Inferior parietal cortex (tissue), 1 donor: ENCODE results near the gene CCDC124.
"Not testable (repeated sequence)": the region's sequence is repeated elsewhere in the genome, so short reads cannot be mapped to it uniquely, and the experiment has no call there.

ENCODE experiments used
- DNase-seq: peaks from one replicate; pipeline ENCODE4 v3.0.0-alpha.2; 2016; ENCODE audit errors: extremely low spot score

Gene CCDC124

GRCh38 chr19:17932485-17933338 is at the start of gene CCDC124:
Gene CCDC124 (plus strand): TSS chr19:17933015. CDS start chr19:17936421, 3,406 bp downstream.
- DNase-seq: peak; percentile 88

DNA sequence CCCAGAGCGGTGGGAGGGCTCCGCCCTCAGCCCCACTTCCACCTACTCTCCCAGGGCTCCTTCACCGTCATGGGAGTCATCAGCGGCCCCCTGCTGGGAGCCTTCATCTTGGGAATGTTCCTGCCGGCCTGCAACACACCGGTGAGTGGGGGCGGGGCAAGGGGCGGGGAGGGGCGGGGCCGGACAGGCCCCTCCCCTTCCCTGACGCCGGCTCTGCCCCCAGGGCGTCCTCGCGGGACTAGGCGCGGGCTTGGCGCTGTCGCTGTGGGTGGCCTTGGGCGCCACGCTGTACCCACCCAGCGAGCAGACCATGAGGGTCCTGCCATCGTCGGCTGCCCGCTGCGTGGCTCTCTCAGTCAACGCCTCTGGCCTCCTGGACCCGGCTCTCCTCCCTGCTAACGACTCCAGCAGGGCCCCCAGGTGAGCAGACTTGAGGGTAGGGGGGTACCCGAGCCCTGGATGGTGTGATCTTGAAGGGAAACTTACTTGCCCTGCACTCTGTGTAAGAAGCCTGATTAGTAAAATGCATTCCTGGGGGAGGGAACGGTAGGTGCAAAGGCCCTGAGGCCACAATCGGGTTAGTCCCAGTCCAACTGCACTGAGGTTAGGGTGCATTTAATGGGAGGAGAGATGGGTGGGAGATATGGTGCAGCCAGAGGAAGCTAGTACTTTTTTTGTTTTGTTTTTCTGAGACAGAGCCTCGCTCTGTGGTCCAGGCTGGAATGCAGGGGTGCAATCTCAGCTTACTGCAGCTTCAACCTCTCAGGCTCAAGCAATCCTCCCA is 49.0 kb upstream of the CCDC124 start:
- DNase-seq: no peak

- no peak for DNase-seq
Observed at GRCh38 chr19:17886515-17886914, 46.3 kb upstream of the CCDC124 start.

DNA sequence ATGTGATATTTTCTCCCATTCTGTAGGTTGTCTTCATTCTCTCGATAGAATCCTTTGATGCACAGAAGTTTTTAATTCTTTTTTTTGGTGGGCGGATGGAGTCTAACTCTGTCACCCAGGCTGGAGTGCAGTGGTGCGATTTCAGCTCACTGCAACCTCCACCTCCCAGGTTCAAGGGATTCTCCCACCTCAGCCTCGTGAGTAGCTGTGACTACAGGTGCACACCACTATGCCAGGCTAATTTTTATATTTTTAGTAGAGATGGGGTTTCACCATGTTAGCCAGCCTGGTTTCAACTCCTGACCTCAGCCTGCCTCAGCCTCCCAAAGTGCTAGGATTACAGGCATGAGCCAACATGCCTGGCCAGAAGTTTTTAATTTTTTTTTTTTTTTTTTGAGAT is 45.6 kb upstream of the CCDC124 start:
- not testable (repeated sequence) for DNase-seq

- DNase-seq: no peak
Observed at GRCh38 chr19:17888260-17888659, 44.6 kb upstream of the CCDC124 start.

DNA sequence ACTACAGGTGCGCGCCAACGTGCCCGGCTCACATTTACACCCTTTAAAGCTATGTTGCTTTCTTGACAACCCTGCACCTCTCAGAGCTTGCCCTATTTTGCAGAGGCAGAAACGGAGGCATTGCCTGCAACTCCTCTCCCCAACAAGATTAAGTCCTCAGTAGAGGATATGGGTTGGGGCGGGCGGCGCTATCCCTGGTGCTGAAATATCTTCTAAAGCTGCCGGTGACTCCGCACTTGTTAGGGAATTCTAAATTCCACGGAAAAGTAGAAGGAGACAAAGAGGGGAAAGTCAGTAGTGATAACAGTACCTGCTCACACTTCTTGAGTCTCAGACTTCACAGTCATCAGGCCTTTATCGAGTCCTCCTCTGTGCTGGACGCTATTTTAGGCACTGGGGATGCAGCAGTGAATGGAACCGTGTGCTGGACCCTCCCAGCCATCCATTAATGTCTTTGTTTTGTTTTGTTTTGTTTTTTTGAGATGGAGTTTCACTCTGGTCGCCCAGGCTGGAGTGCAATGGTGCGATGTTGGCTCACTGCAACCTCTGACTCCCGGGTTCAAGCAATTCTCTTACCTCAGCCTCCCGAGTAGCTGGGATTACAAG is 43.1 kb upstream of the CCDC124 start:
- no peak for DNase-seq

GRCh38 chr19:17893766-17894165 is 39.0 kb upstream of the CCDC124 start:
- DNase-seq: no peak

DNA sequence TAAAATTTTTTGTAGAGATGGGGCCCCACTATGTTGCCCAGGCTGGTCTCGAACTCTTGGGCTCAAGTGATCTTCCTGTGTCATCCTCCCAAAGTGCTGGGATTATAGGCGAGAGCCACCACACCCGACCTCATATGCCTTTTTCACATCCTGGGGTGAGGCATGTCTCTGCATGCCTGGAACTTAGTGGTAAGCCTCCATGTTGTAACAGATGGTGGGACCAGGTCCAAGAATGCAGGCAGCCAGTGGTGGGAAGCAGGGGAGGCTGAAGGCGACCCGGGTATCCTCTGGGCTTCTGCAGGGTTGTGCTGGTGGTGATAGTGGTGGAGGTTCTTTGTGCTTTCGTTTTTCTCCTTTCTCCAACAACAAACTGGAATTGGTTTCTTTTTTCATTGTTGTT is 30.1 kb upstream of the CCDC124 start:
- DNase-seq: no peak

DNA sequence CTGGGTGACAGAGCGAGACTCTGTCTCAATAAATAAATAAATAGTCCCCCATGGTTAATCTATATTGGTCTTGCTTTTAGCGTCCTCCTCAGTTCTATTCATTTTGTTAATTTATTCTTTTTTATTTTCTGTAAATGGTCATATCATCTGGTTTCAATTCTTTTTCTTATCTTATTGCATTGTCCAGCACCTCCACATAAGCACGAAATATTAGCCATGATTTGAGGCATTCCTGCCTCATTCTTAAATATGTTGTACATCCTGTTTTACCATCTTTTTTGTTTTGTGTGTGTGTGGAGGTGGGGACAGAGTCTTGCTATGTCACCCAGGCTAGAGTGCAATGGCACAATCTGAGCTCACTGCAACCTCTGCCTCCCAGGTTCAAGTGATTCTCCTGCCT is 24.6 kb upstream of the CCDC124 start:
- DNase-seq: no peak

- DNase-seq: no peak
Observed at GRCh38 chr19:17909003-17909732, 23.6 kb upstream of the CCDC124 start.

- no peak for DNase-seq
Observed at GRCh38 chr19:17910791-17911360, 21.9 kb upstream of the CCDC124 start.

GRCh38 chr19:17915940-17916593 is 16.7 kb upstream of the CCDC124 start:
- no peak for DNase-seq

GRCh38 chr19:17918151-17918550 is 14.7 kb upstream of the CCDC124 start:
- not testable (repeated sequence) for DNase-seq

DNA sequence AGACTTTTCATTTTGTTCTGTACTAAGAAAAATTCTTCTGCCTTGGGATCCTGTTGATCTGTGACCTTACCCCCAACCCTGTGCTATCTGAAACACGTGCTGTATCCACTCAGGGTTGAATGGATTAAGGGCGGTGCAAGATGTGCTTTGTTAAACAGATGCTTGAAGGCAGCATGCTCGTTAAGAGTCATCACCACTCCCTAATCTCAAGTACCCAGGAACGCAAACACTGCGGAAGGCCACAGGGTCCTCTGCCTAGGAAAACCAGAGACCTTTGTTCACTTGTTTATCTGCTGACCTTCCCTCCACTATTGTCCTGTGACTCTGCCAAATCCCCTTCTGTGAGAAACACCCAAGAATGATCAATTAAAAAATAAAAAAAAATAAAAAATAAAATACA is 13.7 kb upstream of the CCDC124 start:
- DNase-seq: not testable (repeated sequence)

DNA sequence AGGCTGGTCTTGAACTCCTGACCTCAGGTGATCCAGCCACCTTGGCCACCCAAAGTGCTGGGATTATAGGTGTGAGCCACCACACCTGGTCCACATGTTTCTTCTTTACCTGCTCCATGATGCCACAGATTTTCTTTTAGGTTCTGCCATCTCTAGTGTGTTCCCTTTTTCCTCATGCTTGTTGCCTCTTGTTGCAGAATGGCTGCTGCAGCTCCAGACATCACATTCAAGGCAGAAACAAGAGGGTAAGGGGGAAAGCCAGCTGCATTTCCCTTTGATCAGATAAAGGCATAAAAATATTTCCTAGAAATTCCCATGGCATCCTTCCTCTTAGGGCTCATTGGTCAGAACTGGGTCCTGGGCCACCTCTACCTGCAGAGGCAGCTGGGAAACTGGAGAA is 12.3 kb upstream of the CCDC124 start:
- DNase-seq: no peak

GRCh38 chr19:17922138-17922537 is 10.7 kb upstream of the CCDC124 start:
- DNase-seq: no peak

GRCh38 chr19:17926044-17926443 is 6.8 kb upstream of the CCDC124 start:
- DNase-seq: no peak

- DNase-seq: no peak
Observed at GRCh38 chr19:17929056-17929455, 3.8 kb upstream of the CCDC124 start.

- no peak for DNase-seq
Observed at GRCh38 chr19:17931532-17932191, 1.2 kb upstream of the CCDC124 start.

DNA sequence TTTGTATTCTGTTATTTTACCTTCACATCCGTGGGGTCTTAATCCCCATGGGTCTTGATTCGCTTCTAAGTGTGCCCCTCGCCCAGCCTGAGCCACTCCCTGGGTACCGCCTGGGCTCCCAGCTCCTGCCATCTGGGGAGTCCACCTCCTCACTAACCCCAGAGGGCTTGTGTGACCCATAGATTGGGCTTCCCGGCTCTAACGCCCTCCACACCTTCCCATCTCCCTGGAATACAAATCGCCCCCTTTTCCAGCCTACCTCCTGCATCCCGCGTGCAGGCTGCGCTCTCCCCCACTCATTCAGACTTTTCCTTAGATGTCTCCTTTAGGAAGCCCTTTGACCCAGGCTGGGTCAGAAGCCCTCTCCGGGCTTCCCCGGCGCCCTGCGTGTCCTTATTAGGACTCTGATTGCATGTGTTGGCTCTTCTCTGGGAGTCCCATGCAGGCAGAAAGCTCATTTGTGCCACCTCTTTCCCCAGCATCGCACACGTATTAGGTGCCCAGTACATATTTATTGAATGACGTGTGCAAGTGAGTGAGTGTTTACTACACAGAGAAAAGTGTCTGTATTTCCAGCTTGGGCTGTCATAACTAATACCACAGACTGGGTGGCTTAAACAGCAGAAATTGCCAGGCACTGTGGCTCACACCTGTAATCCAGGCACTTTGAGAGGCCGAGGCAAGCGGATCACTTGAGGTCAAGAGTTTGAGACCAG is 757 bp downstream of the CCDC124 start:
- no peak for DNase-seq
